GDM1 (cell line): ENCODE measurements around the gene PCBP4.

Experiments
- DNase-seq: peaks from one replicate; lab custom pipeline; 2025; lab: John Stamatoyannopoulos, UW

PCBP4 gene

DNA sequence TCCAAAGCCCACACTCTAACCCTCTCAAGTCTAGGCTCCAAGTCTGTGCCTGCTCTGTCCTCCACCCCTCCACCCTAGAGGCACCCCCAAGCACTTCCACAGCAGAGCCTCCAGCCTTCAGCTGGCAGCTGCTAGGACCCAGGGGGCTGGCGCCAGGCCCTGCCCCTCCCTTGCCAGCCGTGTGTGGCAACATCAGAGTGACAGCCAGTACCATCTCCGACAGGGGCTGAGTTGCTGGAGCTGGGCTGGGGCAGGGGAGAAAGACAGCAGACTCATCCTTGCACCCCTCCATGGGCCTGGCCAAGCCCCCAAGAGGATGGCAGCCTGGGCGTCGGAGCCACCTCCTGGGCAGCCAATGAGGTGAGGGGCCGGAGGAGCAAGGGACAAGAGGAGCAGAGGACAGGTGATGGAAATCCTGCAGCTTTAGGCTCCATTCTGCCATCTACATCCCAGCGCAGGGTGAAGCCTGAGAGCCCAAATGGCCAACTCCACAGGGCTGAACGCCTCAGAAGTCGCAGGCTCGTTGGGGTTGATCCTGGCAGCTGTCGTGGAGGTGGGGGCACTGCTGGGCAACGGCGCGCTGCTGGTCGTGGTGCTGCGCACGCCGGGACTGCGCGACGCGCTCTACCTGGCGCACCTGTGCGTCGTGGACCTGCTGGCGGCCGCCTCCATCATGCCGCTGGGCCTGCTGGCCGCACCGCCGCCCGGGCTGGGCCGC, 11.9 kb downstream of the PCBP4 start, which contains the start of gene GPR62:
TSS of gene GPR62 (plus strand) at position 207 of the 718 bp plus-strand sequence. CDS start at position 479, 272 bp downstream.
- DNase-seq, result no peak

DNA sequence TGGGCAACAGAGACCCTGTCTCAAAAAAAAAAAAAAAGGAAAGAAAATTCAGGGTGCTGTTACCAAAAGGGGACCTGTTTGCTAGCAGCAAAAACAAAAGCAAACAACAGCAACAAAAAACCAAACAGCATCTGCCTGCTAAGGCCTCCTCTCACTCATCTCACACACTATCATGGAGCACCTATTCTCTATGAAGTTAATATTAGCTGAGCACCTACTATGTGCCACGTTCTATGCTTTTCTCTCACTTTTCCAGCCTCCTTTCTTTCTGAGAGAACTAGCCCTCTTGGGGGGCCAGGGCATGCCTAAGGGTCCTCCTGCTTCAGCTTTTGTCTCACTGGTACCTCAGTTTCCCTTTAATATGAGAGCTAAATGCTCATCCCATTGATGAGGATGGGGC, 12.5 kb downstream of the PCBP4 start:
- no peak for DNase-seq

DNA sequence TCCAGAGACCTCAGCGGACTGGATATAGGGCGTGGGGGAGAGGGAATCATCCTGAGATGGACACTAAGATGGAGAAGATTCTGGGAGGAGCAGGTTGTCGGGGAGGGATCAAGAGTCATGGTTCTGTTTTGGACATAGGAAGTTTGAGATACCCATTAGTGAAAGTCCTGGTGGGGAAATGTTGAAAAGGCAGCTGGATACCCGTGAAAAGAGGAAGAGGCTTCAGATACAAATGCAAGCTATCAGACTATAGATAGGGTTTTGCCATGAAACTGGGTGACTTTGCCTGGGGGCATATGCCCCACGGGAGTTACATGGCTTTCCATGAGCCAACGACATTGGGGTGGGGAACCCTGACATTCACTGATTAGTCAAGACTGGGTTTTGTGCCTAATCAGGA, 13.1 kb downstream of the PCBP4 start:
- DNase-seq, result no peak

DNA sequence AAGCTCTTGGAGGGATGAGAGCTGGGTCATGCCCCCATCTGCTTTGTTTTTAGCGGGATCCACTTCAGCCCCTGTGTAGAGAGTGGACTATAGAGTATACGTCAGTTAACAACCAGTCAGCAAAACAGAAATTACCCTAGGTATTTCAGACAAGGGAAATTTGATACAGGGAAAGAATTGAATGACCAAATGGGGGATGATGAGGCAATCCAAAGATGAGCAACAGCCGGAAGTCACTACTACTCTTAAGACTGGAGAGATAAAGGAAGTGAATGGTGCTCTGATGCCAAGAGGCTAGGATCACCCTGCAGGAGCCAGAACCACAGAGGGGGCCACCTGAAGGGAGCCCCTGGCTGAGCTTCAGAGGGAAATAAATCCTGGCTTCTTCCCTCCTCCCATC, 13.8 kb downstream of the PCBP4 start:
- DNase-seq, result no peak

- DNase-seq, result no peak
These were observed 16.4 kb downstream of the PCBP4 start for GRCh38 chr3:51950899-51951298.

DNA sequence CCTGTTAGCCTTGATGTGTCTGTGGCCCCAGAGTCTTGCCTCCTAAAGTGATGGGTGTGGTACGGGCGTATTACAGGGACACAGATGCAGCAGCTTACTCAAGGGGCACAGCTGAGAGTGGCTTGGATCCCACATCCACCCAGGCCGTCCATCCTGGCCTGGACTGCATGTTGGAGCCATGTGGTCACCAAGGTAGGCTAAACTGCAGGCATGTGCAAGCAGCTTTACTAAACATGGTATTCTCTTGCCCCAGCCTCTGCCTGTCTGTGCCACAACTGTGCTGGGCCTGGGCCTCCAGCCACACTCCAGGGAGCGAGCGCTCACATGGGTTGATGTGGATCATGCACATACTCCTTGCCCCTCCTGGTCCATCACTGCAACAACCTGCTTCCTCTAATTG, 18.1 kb downstream of the PCBP4 start:
- no peak for DNase-seq

DNA sequence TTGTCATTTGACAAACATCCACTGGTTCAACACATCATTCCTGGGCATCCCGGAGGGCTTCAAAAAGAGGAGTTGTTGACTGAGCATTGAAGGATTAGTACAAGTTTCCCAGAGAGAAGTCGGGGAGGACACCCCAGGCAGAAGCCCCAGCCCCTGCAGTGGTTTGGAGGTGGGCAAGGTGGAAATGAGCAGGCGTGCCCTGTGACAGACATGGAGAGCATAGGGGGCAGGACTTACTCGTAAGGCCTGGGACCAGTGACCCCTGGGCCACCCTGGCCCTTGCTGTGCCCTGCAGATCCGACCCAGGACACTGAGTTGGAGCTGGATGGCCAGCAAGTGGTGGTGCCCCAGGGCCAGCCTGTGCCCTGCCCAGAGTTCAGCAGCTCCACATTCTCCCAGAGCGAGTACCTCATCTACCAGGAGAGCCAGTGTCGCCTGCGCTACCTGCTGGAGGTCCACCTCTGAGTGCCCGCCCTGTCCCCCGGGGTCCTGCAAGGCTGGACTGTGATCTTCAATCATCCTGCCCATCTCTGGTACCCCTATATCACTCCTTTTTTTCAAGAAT, 19.2 kb downstream of the PCBP4 start:
- no peak for DNase-seq

GRCh38 chr3:51947215-51947900, 19.9 kb downstream of the PCBP4 start:
- no peak for DNase-seq

GRCh38 chr3:51946796-51947195, 20.5 kb downstream of the PCBP4 start:
- no peak for DNase-seq

GRCh38 chr3:51945926-51946705, 21.1 kb downstream of the PCBP4 start:
- DNase-seq, result no peak

GRCh38 chr3:51945031-51945840, 22.0 kb downstream of the PCBP4 start:
- DNase-seq, result no peak

- no peak for DNase-seq
These were observed 22.7 kb downstream of the PCBP4 start for GRCh38 chr3:51944451-51945021.

DNA sequence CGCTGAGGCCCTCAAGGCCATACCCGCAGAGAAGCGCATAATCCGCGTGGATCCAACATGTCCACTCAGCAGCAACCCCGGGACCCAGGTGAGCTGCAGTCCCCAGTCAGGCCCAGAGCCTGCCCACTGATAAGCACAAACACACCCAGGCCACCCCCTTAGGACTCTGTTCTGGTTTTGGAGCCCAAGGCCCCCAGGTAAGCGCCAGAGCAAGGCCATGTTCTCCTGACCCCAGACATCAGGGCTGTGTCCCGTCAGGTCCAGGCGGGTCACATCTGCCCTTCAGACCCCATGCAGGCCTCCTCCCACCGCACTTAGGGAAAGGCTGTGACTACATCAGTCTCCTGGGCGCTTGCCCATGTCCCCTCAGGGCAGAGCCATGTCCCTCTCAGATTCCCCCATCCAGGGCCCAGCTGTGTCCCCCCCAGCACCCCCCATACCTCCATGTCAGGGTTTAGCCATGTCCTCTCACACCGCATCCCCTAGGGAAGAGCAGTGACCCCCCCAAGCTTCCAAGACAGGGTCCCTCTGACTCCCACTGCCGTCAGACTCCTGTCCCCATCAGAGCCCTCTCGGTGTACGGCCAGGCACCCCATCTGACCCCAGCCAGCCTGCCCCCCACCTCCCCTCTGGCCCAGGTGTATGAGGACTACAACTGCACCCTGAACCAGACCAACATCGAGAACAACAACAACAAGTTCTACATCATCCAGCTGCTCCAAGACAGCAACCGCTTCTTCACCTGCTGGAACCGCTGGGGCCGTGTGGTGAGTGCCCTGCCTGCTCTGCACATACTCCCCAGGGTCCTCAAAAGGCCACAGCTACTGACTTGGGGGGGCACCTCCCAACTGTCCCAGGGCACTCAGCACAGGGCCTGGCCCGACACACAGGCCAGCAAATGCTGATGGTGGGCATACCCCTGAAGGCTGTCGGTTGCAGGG, 23.5 kb downstream of the PCBP4 start:
- DNase-seq, result no peak

DNA sequence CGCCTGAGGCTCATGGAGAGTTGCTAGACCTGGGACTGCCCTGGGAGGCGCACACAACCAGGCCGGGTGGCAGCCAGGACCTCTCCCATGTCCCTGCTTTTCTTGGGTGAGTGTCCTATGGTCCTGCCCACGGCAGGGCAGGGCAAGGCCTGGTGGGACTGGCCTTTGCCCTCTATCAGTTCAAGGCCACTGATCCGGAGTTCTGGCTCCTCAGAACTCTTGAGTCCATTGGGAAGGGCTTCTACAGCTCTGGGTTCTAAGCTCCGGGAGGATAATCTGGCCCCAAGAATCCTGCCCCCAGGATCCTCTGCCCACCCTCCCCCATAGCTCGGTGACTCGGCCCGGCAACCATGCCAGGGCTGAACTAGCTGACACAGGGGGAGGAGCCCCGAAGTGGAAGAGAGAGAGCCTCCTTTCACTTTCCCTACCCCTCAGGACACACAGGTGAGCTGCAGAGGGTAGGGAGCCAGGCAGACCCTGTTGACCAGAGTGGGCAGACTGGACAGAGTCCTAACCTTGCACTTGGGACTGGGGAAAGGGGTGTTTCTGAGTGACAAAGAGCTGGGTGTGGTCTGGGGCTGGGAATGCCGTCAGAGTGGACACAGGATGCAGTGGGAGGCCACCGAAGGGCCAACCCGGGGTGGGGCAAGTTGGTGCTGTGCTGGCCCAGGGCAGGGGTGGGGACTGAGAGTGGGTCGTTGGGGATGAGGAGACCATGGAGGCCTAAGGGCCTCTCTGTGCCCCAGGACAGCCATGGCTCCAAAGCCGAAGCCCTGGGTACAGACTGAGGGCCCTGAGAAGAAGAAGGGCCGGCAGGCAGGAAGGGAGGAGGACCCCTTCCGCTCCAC, 24.4 kb downstream of the PCBP4 start:
- no peak for DNase-seq

GRCh38 chr3:51941798-51942602, 25.3 kb downstream of the PCBP4 start, which contains the start of the genes PARP3 and RRP9:
Gene PARP3, plus strand, starts transcription at chr3:51942363. Its CDS starts 993 bp downstream, at chr3:51943356.
Gene RRP9, minus strand, starts transcription at chr3:51941904. Its CDS starts 37 bp downstream, at chr3:51941867.
- DNase-seq, result peak; percentile 100

DNA sequence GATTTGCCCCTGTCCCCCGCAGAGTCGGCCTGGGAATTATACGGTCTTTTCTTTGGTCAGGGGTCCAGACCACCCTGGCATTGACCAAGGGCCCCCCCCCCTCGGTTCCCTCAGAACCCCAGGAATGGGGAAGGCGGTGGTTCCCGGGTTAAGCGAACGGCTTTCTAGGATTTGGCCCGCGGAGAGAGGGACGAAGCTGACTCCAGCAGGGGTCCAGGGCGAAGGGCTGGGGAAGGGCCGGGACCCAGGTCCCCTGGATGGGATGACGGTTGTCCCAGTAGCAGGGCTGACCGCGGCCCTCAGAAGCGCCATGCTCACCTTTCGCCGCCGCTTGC, 25.8 kb downstream of the PCBP4 start:
- no peak for DNase-seq

GRCh38 chr3:51940648-51941462, 26.4 kb downstream of the PCBP4 start:
- no peak for DNase-seq
